ENCODE measurements around the gene RABGAP1L. TPM values are rescaled to one million over a fixed set of nuclear protein-coding genes. Genes with fewer than 3 reads are reported as not detected.
"Not testable (repeated sequence)": the region's sequence is repeated elsewhere in the genome, so short reads cannot be mapped to it uniquely, and the experiment has no call there.

The RABGAP1L gene
- total RNA-seq, 2 experiments from 2014 or later: 59.8 to 67.6 TPM

GRCh38 chr1:174309490-174309889 is 150.2 kb downstream of the RABGAP1L start:
- Mint-ChIP-seq H3K4me1 (ENCODE audit: low read depth) (peaks cover 18% of the 10 kb centered on the region), H3K27ac (no peak overlapping the region), H3K4me3 (no peak overlapping the region), H3K9me3 (peaks cover 43% of the 10 kb centered on the region), H3K27me3 (no peaks in the 10 kb centered on the region), H3K36me3 (ENCODE audit: low read depth) (peaks cover 100% of the 10 kb centered on the region)
- ChIA-PET POLR2A (no interaction called here), CTCF (no interaction called here)
- peaks cover 22% of the 10 kb centered on the region for H3K36me3 ChIP-seq (ENCODE audit: insufficient read depth, low read length)
- DNase-seq (no peak), ATAC-seq (ENCODE audit: poor library complexity) (no peak)
- no peaks in the 10 kb centered on the region for H3K27me3 ChIP-seq (ENCODE audit: control insufficient read depth in 1 of 2, insufficient read depth in 2 of 2, low read length in 2 of 2)
- no peak overlapping the region for H3K27ac ChIP-seq (ENCODE audit: low read depth in 1 of 2, low read length in 2 of 2)
- no peaks in the 10 kb centered on the region for H3K4me1 ChIP-seq (ENCODE audit: insufficient read depth, low read length)
- TF ChIP-seq, protein P1, sequence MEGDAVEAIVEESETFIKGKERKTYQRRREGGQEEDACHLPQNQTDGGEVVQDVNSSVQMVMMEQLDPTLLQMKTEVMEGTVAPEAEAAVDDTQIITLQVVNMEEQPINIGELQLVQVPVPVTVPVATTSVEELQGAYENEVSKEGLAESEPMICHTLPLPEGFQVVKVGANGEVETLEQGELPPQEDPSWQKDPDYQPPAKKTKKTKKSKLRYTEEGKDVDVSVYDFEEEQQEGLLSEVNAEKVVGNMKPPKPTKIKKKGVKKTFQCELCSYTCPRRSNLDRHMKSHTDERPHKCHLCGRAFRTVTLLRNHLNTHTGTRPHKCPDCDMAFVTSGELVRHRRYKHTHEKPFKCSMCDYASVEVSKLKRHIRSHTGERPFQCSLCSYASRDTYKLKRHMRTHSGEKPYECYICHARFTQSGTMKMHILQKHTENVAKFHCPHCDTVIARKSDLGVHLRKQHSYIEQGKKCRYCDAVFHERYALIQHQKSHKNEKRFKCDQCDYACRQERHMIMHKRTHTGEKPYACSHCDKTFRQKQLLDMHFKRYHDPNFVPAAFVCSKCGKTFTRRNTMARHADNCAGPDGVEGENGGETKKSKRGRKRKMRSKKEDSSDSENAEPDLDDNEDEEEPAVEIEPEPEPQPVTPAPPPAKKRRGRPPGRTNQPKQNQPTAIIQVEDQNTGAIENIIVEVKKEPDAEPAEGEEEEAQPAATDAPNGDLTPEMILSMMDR (IDR thresholded peaks at IDR 0.05): no peak
- H3K9me3 ChIP-seq (ENCODE audit: control insufficient read depth in 1 of 2, insufficient read depth in 1 of 2, low read length in 2 of 2): peaks cover 6 to 15% of the 10 kb centered on the region in 2 experiments
- intact Hi-C loops (cut with DNase I, micrococcal nuclease): no loop called here
- H3K4me3 ChIP-seq (ENCODE audit: low read length): no peak overlapping the region

DNA sequence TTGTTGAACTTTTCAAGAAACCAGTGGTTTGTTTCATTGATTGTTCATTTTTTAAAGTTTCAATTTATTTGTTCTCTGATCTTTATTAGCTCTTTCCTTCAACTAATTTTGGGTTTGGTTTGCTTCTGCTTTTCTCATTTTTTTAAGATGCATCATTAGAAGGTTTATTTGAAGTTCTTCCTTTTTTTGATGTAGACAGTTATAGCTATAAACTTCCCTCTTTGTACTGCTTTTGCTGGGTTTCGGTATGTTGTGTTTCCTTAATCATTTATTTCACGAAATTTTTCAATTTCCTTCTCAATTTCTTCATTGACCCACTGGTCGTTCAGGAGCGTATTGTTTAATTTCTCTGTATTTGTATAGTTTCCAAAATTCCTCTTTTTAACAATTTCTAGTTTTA is 155.1 kb downstream of the RABGAP1L start:
- H3K27ac Mint-ChIP-seq: no peak overlapping the region

DNA sequence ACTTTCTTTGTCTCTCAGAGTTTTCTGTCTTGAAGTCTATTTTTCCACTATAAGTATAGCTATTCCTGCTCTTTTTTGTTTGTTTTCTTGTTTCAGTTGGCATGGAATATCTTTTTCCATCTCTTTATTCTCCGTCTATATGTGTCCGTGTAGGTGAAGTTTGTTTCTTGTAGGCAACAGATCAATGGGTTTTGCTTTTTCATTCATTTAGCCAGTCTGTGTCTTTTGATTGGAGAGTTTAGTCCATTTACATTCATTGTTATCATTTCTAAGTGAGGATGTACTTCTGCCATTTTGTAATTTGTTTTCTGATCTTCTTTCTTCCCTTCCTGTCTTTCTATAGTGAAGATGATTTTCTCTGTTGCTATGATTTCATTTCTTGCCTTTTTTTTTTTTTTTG is 155.9 kb downstream of the RABGAP1L start:
- no peaks in the 10 kb centered on the region for H3K27me3 Mint-ChIP-seq
- Histone ChIP-seq H3K4me3 (ENCODE audit: low read length) (no peak overlapping the region), H3K4me1 (ENCODE audit: insufficient read depth, low read length) (no peaks in the 10 kb centered on the region), H3K27ac (ENCODE audit: low read depth in 1 of 2, low read length in 2 of 2) (no peak overlapping the region), H3K9me3 (ENCODE audit: control insufficient read depth in 1 of 2, insufficient read depth in 1 of 2, low read length in 2 of 2) (peaks cover 12 to 42% of the 10 kb centered on the region in 2 experiments), H3K36me3 (ENCODE audit: insufficient read depth, low read length) (peaks cover 11% of the 10 kb centered on the region), H3K27me3 (ENCODE audit: control insufficient read depth in 1 of 2, insufficient read depth in 2 of 2, low read length in 2 of 2) (no peaks in the 10 kb centered on the region)
- no peak overlapping the region for H3K27ac Mint-ChIP-seq
- CTCF ChIA-PET: no interaction called here
- ATAC-seq (ENCODE audit: poor library complexity): no peak
- no peak overlapping the region for H3K4me3 Mint-ChIP-seq
- DNase-seq: no peak
- H3K9me3 Mint-ChIP-seq: peaks cover 48% of the 10 kb centered on the region
- peaks cover 8% of the 10 kb centered on the region for H3K4me1 Mint-ChIP-seq (ENCODE audit: low read depth)
- intact Hi-C loops (cut with DNase I, micrococcal nuclease): no loop called here
- TF ChIP-seq, protein P1 (IDR thresholded peaks at IDR 0.05): no peak
- POLR2A ChIA-PET: no interaction called here
- peaks cover 100% of the 10 kb centered on the region for H3K36me3 Mint-ChIP-seq (ENCODE audit: low read depth)

More for the DNA sequence above, 155.1 kb downstream of the RABGAP1L start:
- DNase-seq (no peak), ATAC-seq (ENCODE audit: poor library complexity) (no peak)
- Mint-ChIP-seq H3K4me3 (no peak overlapping the region), H3K9me3 (peaks cover 48% of the 10 kb centered on the region), H3K4me1 (ENCODE audit: low read depth) (peaks cover 11% of the 10 kb centered on the region), H3K27me3 (no peaks in the 10 kb centered on the region), H3K36me3 (ENCODE audit: low read depth) (peaks cover 100% of the 10 kb centered on the region)
- CTCF ChIA-PET: no interaction called here
- Histone ChIP-seq H3K4me1 (ENCODE audit: insufficient read depth, low read length) (no peaks in the 10 kb centered on the region), H3K9me3 (ENCODE audit: control insufficient read depth in 1 of 2, insufficient read depth in 1 of 2, low read length in 2 of 2) (peaks cover 12 to 34% of the 10 kb centered on the region in 2 experiments), H3K36me3 (ENCODE audit: insufficient read depth, low read length) (peaks cover 11% of the 10 kb centered on the region), H3K27ac (ENCODE audit: low read depth in 1 of 2, low read length in 2 of 2) (no peak overlapping the region), H3K4me3 (ENCODE audit: low read length) (no peak overlapping the region), H3K27me3 (ENCODE audit: control insufficient read depth in 1 of 2, insufficient read depth in 2 of 2, low read length in 2 of 2) (no peaks in the 10 kb centered on the region)
- intact Hi-C loops (cut with DNase I, micrococcal nuclease): no loop called here
- TF ChIP-seq, protein P1 (IDR thresholded peaks at IDR 0.05): no peak
- POLR2A ChIA-PET: no interaction called here

GRCh38 chr1:174320897-174321296 is 161.6 kb downstream of the RABGAP1L start:
- Mint-ChIP-seq H3K9me3 (peaks cover 33% of the 10 kb centered on the region), H3K36me3 (ENCODE audit: low read depth) (peaks cover 96% of the 10 kb centered on the region)
- H3K4me1 Mint-ChIP-seq (ENCODE audit: low read depth); H3K4me3 Mint-ChIP-seq; intact Hi-C loops (cut with DNase I, micrococcal nuclease); ATAC-seq (ENCODE audit: poor library complexity); POLR2A ChIA-PET; CTCF ChIA-PET; H3K4me1 ChIP-seq (ENCODE audit: insufficient read depth, low read length); DNase-seq; H3K27me3 ChIP-seq (ENCODE audit: control insufficient read depth in 1 of 2, insufficient read depth in 2 of 2, low read length in 2 of 2); H3K4me3 ChIP-seq (ENCODE audit: low read length); H3K27me3 Mint-ChIP-seq; H3K27ac ChIP-seq (ENCODE audit: low read depth in 1 of 2, low read length in 2 of 2); H3K27ac Mint-ChIP-seq: not testable (repeated sequence)
- H3K9me3 ChIP-seq (ENCODE audit: control insufficient read depth in 1 of 2, insufficient read depth in 1 of 2, low read length in 2 of 2): peaks cover 16 to 33% of the 10 kb centered on the region in 2 experiments
- peaks cover 36% of the 10 kb centered on the region for H3K36me3 ChIP-seq (ENCODE audit: insufficient read depth, low read length)

All from CD4-positive, alpha-beta T cell (primary cell).